SK-N-SH (cell line): ENCODE measurements around the gene TNIP3. TPM values are rescaled to one million over a fixed set of nuclear protein-coding genes. Genes with fewer than 3 reads are reported as not detected.

Experiments
- CTCF ChIA-PET: fragments of 300-600, 350-600 bp; formaldehyde crosslinking; extraction: SDS; loops from one replicate; lab custom pipeline; 2021; lab: Yijun Ruan, JAX
- POLR2A ChIA-PET: fragments of 350-600 bp; sonication (Branson Sonifier 250); formaldehyde crosslinking; extraction: SDS; loops from one replicate; lab custom pipeline; 2020; ENCODE audit warnings: antibody characterized with exemption, inconsistent platforms; lab: Yijun Ruan, JAX
- DNase-seq: peaks from one replicate; pipeline ENCODE4 v3.0.0; 2012
- H2AFZ ChIP-seq: fragments of 200-600 bp; sonication (generic); 2 replicates; pipeline ENCODE4 v1.8.1; 2016; ENCODE audit warnings: antibody characterized with exemption, mild to moderate bottlenecking, low read depth
- H3F3A ChIP-seq: fragments of 200-600 bp; sonication (generic); replicated peaks from 2 replicates; pipeline ENCODE3; 2016; ENCODE audit warnings: antibody characterized with exemption, mild to moderate bottlenecking; ENCODE audit not compliant: insufficient read depth
- H3K27ac ChIP-seq, 2 experiments: fragments of 200-500 bp in 1 of 2; fragments of 200-600 bp in 1 of 2; sonication (Bioruptor generic) in 1 of 2; sonication (generic), shearing (Covaris generic) in 1 of 2; 2 replicates each; pipeline versions ENCODE4 v1.5.1 to v1.6.1; 2014 to 2016; ENCODE audit warnings: low read depth in 2 of 2, inconsistent platforms in 1 of 2, low read length in 1 of 2, mild to moderate bottlenecking in 1 of 2, mixed read lengths in 1 of 2
- H3K27me3 ChIP-seq: fragments of 200-600 bp; sonication (generic), shearing (Covaris generic); 2 replicates; pipeline ENCODE4 v1.6.1; 2016; ENCODE audit warnings: mixed run types; ENCODE audit not compliant: insufficient read depth
- H3K36me3 ChIP-seq, 2 experiments: fragments of 200-500 bp in 1 of 2; fragments of 200-600 bp in 1 of 2; sonication (Bioruptor generic) in 1 of 2; sonication (generic) in 1 of 2; replicated peaks in 1 of 2; 2 replicates each; pipeline versions ENCODE3 to v1.5.1; 2014 to 2016; ENCODE audit warnings: low read length in 1 of 2, mild to moderate bottlenecking in 1 of 2; ENCODE audit not compliant: insufficient read depth in 2 of 2, control insufficient read depth in 1 of 2
- H3K4me1 ChIP-seq, 2 experiments: fragments of 200-500 bp in 1 of 2; fragments of 200-600 bp in 1 of 2; sonication (Bioruptor generic) in 1 of 2; sonication (generic), shearing (Covaris generic) in 1 of 2; 2 replicates each; pipeline versions ENCODE4 v1.5.1 to v1.6.1; 2014 to 2016; ENCODE audit warnings: low read depth in 1 of 2, low read length in 1 of 2, mixed run types in 1 of 2; ENCODE audit not compliant: insufficient read depth in 2 of 2, control insufficient read depth in 1 of 2
- H3K4me2 ChIP-seq: fragments of 200-600 bp; sonication (generic), shearing (Covaris generic); 2 replicates; pipeline ENCODE4 v1.6.1; 2017; ENCODE audit warnings: mixed run types
- H3K4me3 ChIP-seq, 2 experiments: fragments of 200-500 bp in 1 of 2; fragments of 200-600 bp in 1 of 2; sonication (Bioruptor generic) in 1 of 2; sonication (generic), shearing (Covaris generic) in 1 of 2; 2 replicates each; pipeline versions ENCODE4 v1.5.1 to v1.8.1; 2014 to 2016; ENCODE audit warnings: low read depth in 2 of 2, inconsistent platforms in 1 of 2, low read length in 1 of 2, mild to moderate bottlenecking in 1 of 2, mixed read lengths in 1 of 2, moderate library complexity in 1 of 2
- H3K79me2 ChIP-seq: fragments of 200-600 bp; sonication (generic); 2 replicates; pipeline ENCODE4 v1.8.1; 2017; ENCODE audit warnings: mild to moderate bottlenecking; ENCODE audit not compliant: insufficient read depth
- H3K9ac ChIP-seq: fragments of 200-600 bp; sonication (generic); 2 replicates; pipeline ENCODE4 v1.6.1; 2017; ENCODE audit warnings: mixed run types
- H3K9me2 ChIP-seq: fragments of 200-600 bp; sonication (generic); 2 replicates; pipeline ENCODE4 v1.6.1; 2017; ENCODE audit warnings: mixed run types
- H3K9me3 ChIP-seq: fragments of 200-600 bp; sonication (generic); 2 replicates; pipeline ENCODE4 v1.6.1; 2017; ENCODE audit warnings: mixed run types, mild to moderate bottlenecking, moderate library complexity
- H4K20me1 ChIP-seq: fragments of 200-600 bp; sonication (generic); 2 replicates; pipeline ENCODE4 v1.6.1; 2017; ENCODE audit warnings: mild to moderate bottlenecking, mixed run types; ENCODE audit not compliant: insufficient read depth
- CHD2 ChIP-seq: fragments of 150-350 bp; IDR thresholded peaks from 2 replicates; pipeline ENCODE4 v1.6.1; 2018; ENCODE audit warnings: low read length; ENCODE audit not compliant: partially characterized antibody
- FOSL2 ChIP-seq: IDR thresholded peaks from 2 replicates; pipeline ENCODE4 v1.4.0; 2012; ENCODE audit warnings: low read depth, mild to moderate bottlenecking, moderate library complexity, borderline replicate concordance
- FOXJ3 ChIP-seq: sonication (generic); formaldehyde crosslinking; IDR thresholded peaks from 2 replicates; pipeline ENCODE4 v1.5.1; 2020; ENCODE audit warnings: mild to moderate bottlenecking, missing genetic modification reagents
- JUND ChIP-seq: IDR thresholded peaks from 2 replicates; pipeline ENCODE4 v1.4.0; 2012
- MEF2A ChIP-seq: IDR thresholded peaks from 2 replicates; pipeline ENCODE4 v1.4.0; 2012; ENCODE audit warnings: low read depth, borderline replicate concordance
- MXI1 ChIP-seq: IDR thresholded peaks from 2 replicates; pipeline ENCODE4 v1.6.1; 2012; ENCODE audit warnings: mild to moderate bottlenecking, low read depth, low read length, improper control_type of control experiment
- NFIC ChIP-seq: IDR thresholded peaks from 2 replicates; pipeline ENCODE4 v1.4.0; 2012; ENCODE audit warnings: borderline replicate concordance
- PBX3 ChIP-seq: IDR thresholded peaks from 2 replicates; pipeline ENCODE4; 2012
- RAD21 ChIP-seq: IDR thresholded peaks from 2 replicates; pipeline ENCODE4 v1.6.1; 2012; ENCODE audit warnings: mild to moderate bottlenecking, low read length
- RXRA ChIP-seq: IDR thresholded peaks from 2 replicates; pipeline ENCODE4 v1.4.0; 2012; ENCODE audit warnings: low read depth, mild to moderate bottlenecking, borderline replicate concordance
- SIN3A ChIP-seq: IDR thresholded peaks from 2 replicates; pipeline ENCODE4 v1.6.1; 2012; ENCODE audit warnings: low read depth, mild to moderate bottlenecking, low read length, moderate library complexity, borderline replicate concordance
- SMC3 ChIP-seq: IDR thresholded peaks from 2 replicates; pipeline ENCODE4 v1.6.1; 2012; ENCODE audit warnings: low read depth, low read length, improper control_type of control experiment
- YY1 ChIP-seq: IDR thresholded peaks from 2 replicates; pipeline ENCODE4 v1.4.0; 2012; ENCODE audit warnings: low read depth, mild to moderate bottlenecking
- WGBS: methylation state at CpG from one replicate; pipeline ENCODE4 v1.1.6; 2017; ENCODE audit warnings: low lambda C conversion rate; 5-methylcytosine and 5-hydroxymethylcytosine counted together
- polyA plus RNA-seq, 3 experiments: library from polyadenylated mRNA; depleted of rRNA; stranded (reverse); fragments of >200 nt; gene quantifications; 2 replicates each; pipeline ENCODE4 v1.2.3, GENCODE V29; 2012
- TF ChIP-seq, protein P1 (sequence below): IDR thresholded peaks from 2 replicates; pipeline ENCODE4 v1.4.0; 2012; ENCODE audit warnings: low read depth
- TF ChIP-seq, protein P2 (sequence below): fragments of 200-600 bp; sonication (generic); IDR thresholded peaks from 2 replicates; pipeline ENCODE4 v1.6.1; 2017; ENCODE audit warnings: antibody characterized with exemption, mild to moderate bottlenecking, moderate library complexity
- TF ChIP-seq, protein P3 (sequence below): IDR thresholded peaks from 2 replicates; pipeline ENCODE4 v1.4.0; 2012; ENCODE audit warnings: low read depth, borderline replicate concordance

The TNIP3 gene
- polyA plus RNA-seq, 1 of the 3 experiments (the other 2 are of a cell fraction): 0.15 TPM

DNA sequence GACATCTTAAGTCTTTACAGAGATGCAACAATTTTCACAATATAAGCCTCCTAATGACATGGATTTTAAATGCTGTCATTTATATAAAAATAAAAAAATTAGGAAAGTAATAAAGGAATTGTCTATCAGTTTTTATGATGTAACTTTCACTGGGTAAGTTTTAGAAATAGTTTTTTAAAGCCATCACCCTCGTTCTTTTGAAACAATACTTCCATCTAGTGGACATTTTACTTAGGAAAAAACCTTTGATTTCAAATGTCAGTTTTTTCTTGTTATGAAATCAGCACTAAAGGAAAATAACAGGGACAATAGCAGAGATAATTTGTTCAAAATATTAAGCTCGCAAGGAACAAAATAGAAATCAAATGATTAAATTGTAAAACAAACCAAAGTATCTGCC is 67.5 kb downstream of the TNIP3 start:
- H3K9me3 ChIP-seq: no peaks in the 10 kb centered on the region
- H3K4me3 ChIP-seq: no peak overlapping the region
- H3K27me3 ChIP-seq: no peaks in the 10 kb centered on the region
- no peak overlapping the region for H3K9ac ChIP-seq
- no peak overlapping the region for H3K4me2 ChIP-seq
- H3F3A ChIP-seq: no peaks in the 10 kb centered on the region
- ChIA-PET POLR2A (no interaction called here), CTCF (interaction anchor here (0.6 to 1.4 kb wide), 8 partner anchors 13 to 1018 kb away, joined by 3 to 5 read pairs (median 4); no protein-coding TSS in a partner anchor)
- no peaks in the 10 kb centered on the region for H4K20me1 ChIP-seq
- H2AFZ ChIP-seq: no peak overlapping the region
- H3K4me1 ChIP-seq: no peaks in the 10 kb centered on the region
- no peaks in the 10 kb centered on the region for H3K79me2 ChIP-seq
- no peak overlapping the region for H3K27ac ChIP-seq
- H3K36me3 ChIP-seq: no peaks in the 10 kb centered on the region
- 3% methylated on average over 2 of the region's 2 CpGs for WGBS
- TF ChIP-seq, protein P1, sequence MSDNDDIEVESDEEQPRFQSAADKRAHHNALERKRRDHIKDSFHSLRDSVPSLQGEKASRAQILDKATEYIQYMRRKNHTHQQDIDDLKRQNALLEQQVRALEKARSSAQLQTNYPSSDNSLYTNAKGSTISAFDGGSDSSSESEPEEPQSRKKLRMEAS: no peak
- no peak for TF ChIP-seq SIN3A
- TF ChIP-seq RAD21: peak; percentile 80
- no peak for TF ChIP-seq FOXJ3 (CRISPR knock-in tag)
- TF ChIP-seq SMC3: peak; percentile 50
- no peak for TF ChIP-seq CHD2
- TF ChIP-seq YY1: no peak
- no peak for TF ChIP-seq PBX3
- TF ChIP-seq, protein P2, sequence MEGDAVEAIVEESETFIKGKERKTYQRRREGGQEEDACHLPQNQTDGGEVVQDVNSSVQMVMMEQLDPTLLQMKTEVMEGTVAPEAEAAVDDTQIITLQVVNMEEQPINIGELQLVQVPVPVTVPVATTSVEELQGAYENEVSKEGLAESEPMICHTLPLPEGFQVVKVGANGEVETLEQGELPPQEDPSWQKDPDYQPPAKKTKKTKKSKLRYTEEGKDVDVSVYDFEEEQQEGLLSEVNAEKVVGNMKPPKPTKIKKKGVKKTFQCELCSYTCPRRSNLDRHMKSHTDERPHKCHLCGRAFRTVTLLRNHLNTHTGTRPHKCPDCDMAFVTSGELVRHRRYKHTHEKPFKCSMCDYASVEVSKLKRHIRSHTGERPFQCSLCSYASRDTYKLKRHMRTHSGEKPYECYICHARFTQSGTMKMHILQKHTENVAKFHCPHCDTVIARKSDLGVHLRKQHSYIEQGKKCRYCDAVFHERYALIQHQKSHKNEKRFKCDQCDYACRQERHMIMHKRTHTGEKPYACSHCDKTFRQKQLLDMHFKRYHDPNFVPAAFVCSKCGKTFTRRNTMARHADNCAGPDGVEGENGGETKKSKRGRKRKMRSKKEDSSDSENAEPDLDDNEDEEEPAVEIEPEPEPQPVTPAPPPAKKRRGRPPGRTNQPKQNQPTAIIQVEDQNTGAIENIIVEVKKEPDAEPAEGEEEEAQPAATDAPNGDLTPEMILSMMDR: peak; percentile 73
- TF ChIP-seq MXI1: no peak
- no peak for TF ChIP-seq FOSL2
- TF ChIP-seq NFIC: no peak
- DNase-seq: peak; percentile 16
- no peaks in the 10 kb centered on the region for H3K9me2 ChIP-seq

- no peak overlapping the region for H3K9ac ChIP-seq
- H3K27me3 ChIP-seq: no peaks in the 10 kb centered on the region
- no peaks in the 10 kb centered on the region for H3K79me2 ChIP-seq
- no peaks in the 10 kb centered on the region for H3K36me3 ChIP-seq
- no peaks in the 10 kb centered on the region for H3K4me1 ChIP-seq
- no peaks in the 10 kb centered on the region for H3K9me3 ChIP-seq
- no peak for DNase-seq
- POLR2A ChIA-PET: no interaction called here
- H4K20me1 ChIP-seq: no peaks in the 10 kb centered on the region
- no peak overlapping the region for H3K4me2 ChIP-seq
- no peaks in the 10 kb centered on the region for H3F3A ChIP-seq
- no peak overlapping the region for H3K27ac ChIP-seq
- no peaks in the 10 kb centered on the region for H3K9me2 ChIP-seq
- H3K4me3 ChIP-seq: no peak overlapping the region
- no peak for TF ChIP-seq MEF2A
- TF ChIP-seq RXRA: no peak
- TF ChIP-seq RAD21: no peak
- TF ChIP-seq CHD2: no peak
- no peak for TF ChIP-seq SIN3A
- TF ChIP-seq JUND: no peak
- TF ChIP-seq, protein P3, sequence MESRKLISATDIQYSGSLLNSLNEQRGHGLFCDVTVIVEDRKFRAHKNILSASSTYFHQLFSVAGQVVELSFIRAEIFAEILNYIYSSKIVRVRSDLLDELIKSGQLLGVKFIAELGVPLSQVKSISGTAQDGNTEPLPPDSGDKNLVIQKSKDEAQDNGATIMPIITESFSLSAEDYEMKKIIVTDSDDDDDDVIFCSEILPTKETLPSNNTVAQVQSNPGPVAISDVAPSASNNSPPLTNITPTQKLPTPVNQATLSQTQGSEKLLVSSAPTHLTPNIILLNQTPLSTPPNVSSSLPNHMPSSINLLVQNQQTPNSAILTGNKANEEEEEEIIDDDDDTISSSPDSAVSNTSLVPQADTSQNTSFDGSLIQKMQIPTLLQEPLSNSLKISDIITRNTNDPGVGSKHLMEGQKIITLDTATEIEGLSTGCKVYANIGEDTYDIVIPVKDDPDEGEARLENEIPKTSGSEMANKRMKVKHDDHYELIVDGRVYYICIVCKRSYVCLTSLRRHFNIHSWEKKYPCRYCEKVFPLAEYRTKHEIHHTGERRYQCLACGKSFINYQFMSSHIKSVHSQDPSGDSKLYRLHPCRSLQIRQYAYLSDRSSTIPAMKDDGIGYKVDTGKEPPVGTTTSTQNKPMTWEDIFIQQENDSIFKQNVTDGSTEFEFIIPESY: no peak
- CTCF ChIA-PET: interaction anchor here (1.0 kb wide), 5 partner anchors 13 to 942 kb away, joined by 3 to 6 read pairs (median 3); no protein-coding TSS in a partner anchor
- H2AFZ ChIP-seq: no peak overlapping the region; the same call in 1 of the 2 replicates
Measured at GRCh38 chr4:121096191-121096590, 67.9 kb downstream of the TNIP3 start.
